H9 (cell line): ENCODE measurements around the gene YAE1. TPM values are rescaled to one million over a fixed set of nuclear protein-coding genes. Genes with fewer than 3 reads are reported as not detected.

ENCODE experiments used
- DNase-seq: peaks from one replicate; pipeline ENCODE4 v3.0.0-alpha.2; 2017
- H2AFZ ChIP-seq: one replicate; pipeline ENCODE4 v1.6.1; 2013; ENCODE audit warnings: mild to moderate bottlenecking, low read length, control low read depth, moderate library complexity
- H2AK5ac ChIP-seq: 2 replicates; pipeline ENCODE4 v1.6.1; 2013; ENCODE audit warnings: low read length, control low read depth, mixed read lengths; ENCODE audit not compliant: insufficient read length
- H2BK120ac ChIP-seq: one replicate; pipeline ENCODE4 v1.6.1; 2013; ENCODE audit warnings: low read depth, mild to moderate bottlenecking, low read length, control low read depth, inconsistent platforms; ENCODE audit not compliant: poor library complexity, severe bottlenecking
- H2BK12ac ChIP-seq: 2 replicates; pipeline ENCODE4 v1.6.1; 2013; ENCODE audit warnings: low read length, control low read depth, mixed read lengths, low read depth; ENCODE audit not compliant: insufficient read length
- H2BK15ac ChIP-seq: 2 replicates; pipeline ENCODE4 v1.6.1; 2013; ENCODE audit warnings: low read depth, low read length, control low read depth
- H2BK20ac ChIP-seq: one replicate; pipeline ENCODE4 v1.6.1; 2013; ENCODE audit warnings: low read depth, mild to moderate bottlenecking, low read length, control low read depth, inconsistent platforms; ENCODE audit not compliant: poor library complexity, severe bottlenecking
- H2BK5ac ChIP-seq: 2 replicates; pipeline ENCODE4 v1.6.1; 2013; ENCODE audit warnings: low read length, control low read depth, mixed read lengths; ENCODE audit not compliant: insufficient read length
- H3K14ac ChIP-seq: 2 replicates; pipeline ENCODE4 v1.6.1; 2013; ENCODE audit warnings: low read length, control low read depth; ENCODE audit not compliant: insufficient read depth
- H3K18ac ChIP-seq: 2 replicates; pipeline ENCODE4 v1.6.1; 2013; ENCODE audit warnings: low read depth, mild to moderate bottlenecking, mixed read lengths, low read length, control low read depth; ENCODE audit not compliant: insufficient read length
- H3K23ac ChIP-seq: 2 replicates; pipeline ENCODE4 v1.6.1; 2013; ENCODE audit warnings: low read length, control low read depth, mixed read lengths, low read depth; ENCODE audit not compliant: insufficient read length
- H3K23me2 ChIP-seq: 2 replicates; pipeline ENCODE4 v1.6.1; 2013; ENCODE audit warnings: low read depth, mild to moderate bottlenecking, mixed read lengths, low read length, control low read depth; ENCODE audit not compliant: insufficient read length, poor library complexity, severe bottlenecking
- H3K27ac ChIP-seq: 2 replicates; pipeline ENCODE4 v1.5.1; 2013; ENCODE audit warnings: low read length, control low read depth, mixed read lengths, low read depth; ENCODE audit not compliant: insufficient read length
- H3K27me3 ChIP-seq: 2 replicates; pipeline ENCODE4 v1.6.1; 2013; ENCODE audit warnings: low read length, control low read depth, inconsistent platforms; ENCODE audit not compliant: insufficient read depth
- H3K4ac ChIP-seq: 2 replicates; pipeline ENCODE4 v1.6.1; 2013; ENCODE audit warnings: low read depth, mild to moderate bottlenecking, control low read depth, inconsistent platforms, low read length, moderate library complexity
- H3K4me1 ChIP-seq: 2 replicates; pipeline ENCODE4 v1.6.1; 2013; ENCODE audit warnings: low read length, control low read depth, inconsistent platforms; ENCODE audit not compliant: insufficient read depth
- H3K4me2 ChIP-seq: 2 replicates; pipeline ENCODE4 v1.6.1; 2013; ENCODE audit warnings: low read length, control low read depth, mixed read lengths; ENCODE audit not compliant: insufficient read length, insufficient read depth
- H3K56ac ChIP-seq: 2 replicates; pipeline ENCODE4 v1.6.1; 2013; ENCODE audit warnings: low read depth, mild to moderate bottlenecking, mixed read lengths, low read length, control low read depth; ENCODE audit not compliant: insufficient read length
- H3K79me1 ChIP-seq: 2 replicates; pipeline ENCODE4 v1.6.1; 2013; ENCODE audit warnings: low read depth, mild to moderate bottlenecking, moderate library complexity, low read length, control low read depth, inconsistent platforms; ENCODE audit not compliant: insufficient read depth, poor library complexity, severe bottlenecking
- H3K79me2 ChIP-seq: 2 replicates; pipeline ENCODE4 v1.6.1; 2013; ENCODE audit warnings: low read length, control low read depth, inconsistent platforms; ENCODE audit not compliant: insufficient read depth
- H3K9ac ChIP-seq: 2 replicates; pipeline ENCODE4 v1.6.1; 2013; ENCODE audit warnings: low read length, control low read depth, mixed read lengths; ENCODE audit not compliant: insufficient read length; ENCODE audit errors: extremely low read depth
- H3K9me3 ChIP-seq: one replicate; pipeline ENCODE4 v1.6.1; 2013; ENCODE audit warnings: low read depth, low read length, inconsistent platforms; ENCODE audit not compliant: control insufficient read depth
- H3T11ph ChIP-seq: one replicate; pipeline ENCODE4 v1.6.1; 2013; ENCODE audit warnings: mild to moderate bottlenecking, low read length, control low read depth, inconsistent platforms
- H4K20me1 ChIP-seq: one replicate; pipeline ENCODE4 v1.6.1; 2013; ENCODE audit not compliant: control insufficient read depth, insufficient read length, insufficient read depth
- H4K5ac ChIP-seq: 2 replicates; pipeline ENCODE4 v1.6.1; 2013; ENCODE audit warnings: low read depth, mild to moderate bottlenecking, mixed read lengths, low read length, control low read depth; ENCODE audit not compliant: insufficient read length
- H4K8ac ChIP-seq: replicated peaks from 2 replicates; pipeline ENCODE4 v1.6.1; 2013; ENCODE audit warnings: low read length, control low read depth, mixed read lengths, low read depth; ENCODE audit not compliant: insufficient read length
- H4K91ac ChIP-seq: 2 replicates; pipeline ENCODE4 v1.6.1; 2013; ENCODE audit warnings: low read depth, mild to moderate bottlenecking, moderate library complexity, mixed read lengths, low read length, control low read depth; ENCODE audit not compliant: insufficient read length
- H3K27ac Mint-ChIP-seq, 3 experiments: 2 replicates in 2 of 3; 3 replicates in 1 of 3; pipeline ENCODE4 v1.8.0; 2020 to 2021; ENCODE audit warnings: mixed read lengths in 3 of 3, mild to moderate bottlenecking in 1 of 3, moderate library complexity in 1 of 3
- H3K27me3 Mint-ChIP-seq: 2 replicates; pipeline ENCODE4 v1.8.0; 2021; ENCODE audit warnings: low read depth, mild to moderate bottlenecking, moderate library complexity, mixed read lengths
- H3K36me3 Mint-ChIP-seq, 3 experiments: 2 replicates in 2 of 3; 3 replicates in 1 of 3; pipeline ENCODE4 v1.8.0; 2020 to 2021; ENCODE audit warnings: low read depth in 3 of 3, mixed read lengths in 3 of 3; ENCODE audit not compliant: insufficient read depth in 1 of 3
- H3K4me1 Mint-ChIP-seq, 2 experiments: 2 replicates each; pipeline ENCODE4 v1.8.0; 2020; ENCODE audit warnings: mixed read lengths in 2 of 2
- H3K4me3 Mint-ChIP-seq, 2 experiments: 2 replicates in 1 of 2; 3 replicates in 1 of 2; pipeline ENCODE4 v1.8.0; 2020 to 2021; ENCODE audit warnings: mild to moderate bottlenecking in 2 of 2, mixed read lengths in 2 of 2, moderate library complexity in 1 of 2
- H3K9me3 Mint-ChIP-seq, 2 experiments: 2 replicates in 1 of 2; 3 replicates in 1 of 2; pipeline ENCODE4 v1.8.0; 2020; ENCODE audit warnings: mild to moderate bottlenecking in 2 of 2, mixed read lengths in 2 of 2, moderate library complexity in 1 of 2
- total RNA-seq: library from RNA; stranded (reverse); gene quantifications from 2 replicates; pipeline ENCODE4 v1.2.1, GENCODE V29; 2021
- TF ChIP-seq, protein P1 (sequence below): fragments of 200-600 bp; sonication (generic); conservative IDR thresholded peaks from 3 replicates; pipeline ENCODE4 v1.8.0; 2021; ENCODE audit warnings: antibody characterized with exemption, mild to moderate bottlenecking

Gene YAE1
- total RNA-seq, 1 experiment from 2014 or later, result 28.8 TPM

GRCh38 chr7:39557911-39558310 lies 8.3 kb upstream of the YAE1 start:
- no peak overlapping the region for H3K23ac ChIP-seq
- H4K20me1 ChIP-seq, result no peaks in the 10 kb centered on the region
- no peaks in the 10 kb centered on the region for H3K79me1 ChIP-seq
- no peak overlapping the region for H2BK120ac ChIP-seq
- Mint-ChIP-seq H3K4me3 (no peak overlapping the region), H3K27ac (no peak overlapping the region), H3K36me3 (no peaks in the 10 kb centered on the region; a peak in 2 of 7 replicates), H3K27me3 (no peaks in the 10 kb centered on the region; the same call in 1 of the 2 replicates), H3K9me3 (no peaks in the 10 kb centered on the region), H3K4me1 (peaks cover 10% of the 10 kb centered on the region in 2 experiments)
- no peaks in the 10 kb centered on the region for H3K23me2 ChIP-seq
- H3K9me3 ChIP-seq, result no peaks in the 10 kb centered on the region
- no peak overlapping the region for H3K18ac ChIP-seq
- no peak overlapping the region for H2AFZ ChIP-seq
- H3T11ph ChIP-seq, result no peak overlapping the region
- no peak for DNase-seq
- H3K27me3 ChIP-seq, result no peaks in the 10 kb centered on the region
- no peak overlapping the region for H4K5ac ChIP-seq
- TF ChIP-seq, protein P1, sequence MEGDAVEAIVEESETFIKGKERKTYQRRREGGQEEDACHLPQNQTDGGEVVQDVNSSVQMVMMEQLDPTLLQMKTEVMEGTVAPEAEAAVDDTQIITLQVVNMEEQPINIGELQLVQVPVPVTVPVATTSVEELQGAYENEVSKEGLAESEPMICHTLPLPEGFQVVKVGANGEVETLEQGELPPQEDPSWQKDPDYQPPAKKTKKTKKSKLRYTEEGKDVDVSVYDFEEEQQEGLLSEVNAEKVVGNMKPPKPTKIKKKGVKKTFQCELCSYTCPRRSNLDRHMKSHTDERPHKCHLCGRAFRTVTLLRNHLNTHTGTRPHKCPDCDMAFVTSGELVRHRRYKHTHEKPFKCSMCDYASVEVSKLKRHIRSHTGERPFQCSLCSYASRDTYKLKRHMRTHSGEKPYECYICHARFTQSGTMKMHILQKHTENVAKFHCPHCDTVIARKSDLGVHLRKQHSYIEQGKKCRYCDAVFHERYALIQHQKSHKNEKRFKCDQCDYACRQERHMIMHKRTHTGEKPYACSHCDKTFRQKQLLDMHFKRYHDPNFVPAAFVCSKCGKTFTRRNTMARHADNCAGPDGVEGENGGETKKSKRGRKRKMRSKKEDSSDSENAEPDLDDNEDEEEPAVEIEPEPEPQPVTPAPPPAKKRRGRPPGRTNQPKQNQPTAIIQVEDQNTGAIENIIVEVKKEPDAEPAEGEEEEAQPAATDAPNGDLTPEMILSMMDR, result no peak
- H2AK5ac ChIP-seq, result no peak overlapping the region
- H4K91ac ChIP-seq, result no peak overlapping the region
- no peak overlapping the region for H2BK12ac ChIP-seq
- no peaks in the 10 kb centered on the region for H3K79me2 ChIP-seq
- no peak overlapping the region for H3K14ac ChIP-seq
- H3K4ac ChIP-seq, result no peak overlapping the region
- H3K4me2 ChIP-seq, result no peak overlapping the region
- no peaks in the 10 kb centered on the region; the same call in 1 of the 2 replicates for H3K4me1 ChIP-seq
- no peak overlapping the region for H3K27ac ChIP-seq
- H3K56ac ChIP-seq, result no peak overlapping the region
- H2BK20ac ChIP-seq, result no peak overlapping the region
- no peak overlapping the region for H3K9ac ChIP-seq
- no peak overlapping the region for H4K8ac ChIP-seq
- H2BK15ac ChIP-seq, result no peak overlapping the region
- no peak overlapping the region for H2BK5ac ChIP-seq
